HG03520 (cell line): ENCODE data around the gene LRP1.

Source experiments
- ATAC-seq: cut with Tn5 transposase; IDR thresholded peaks from one replicate; pipeline ENCODE4 v1.9.1; 2021; ENCODE audit warnings: mild to moderate bottlenecking, moderate library complexity; ENCODE audit not compliant: unreplicated experiment

The LRP1 gene

GRCh38 chr12:57133013-57133569 is 4.8 kb downstream of the LRP1 start:
- no peak for ATAC-seq

- ATAC-seq, result no peak
These were observed 5.6 kb downstream of the LRP1 start for GRCh38 chr12:57133916-57134315.

GRCh38 chr12:57134949-57135348 is 6.7 kb downstream of the LRP1 start:
- ATAC-seq, result no peak

- ATAC-seq, result no peak
These were observed 7.4 kb downstream of the LRP1 start for GRCh38 chr12:57135527-57136326.

GRCh38 chr12:57138526-57139272 is 10.4 kb downstream of the LRP1 start:
- no peak for ATAC-seq

- no peak for ATAC-seq
These were observed 11.7 kb downstream of the LRP1 start for GRCh38 chr12:57139796-57140649.

GRCh38 chr12:57141249-57141648 is 13.0 kb downstream of the LRP1 start:
- no peak for ATAC-seq

GRCh38 chr12:57142121-57142520 is 13.8 kb downstream of the LRP1 start:
- ATAC-seq, result no peak

GRCh38 chr12:57142727-57143126 is 14.4 kb downstream of the LRP1 start:
- ATAC-seq, result no peak

GRCh38 chr12:57143454-57143853 is 15.2 kb downstream of the LRP1 start:
- ATAC-seq, result no peak

- ATAC-seq, result no peak
These were observed 17.3 kb downstream of the LRP1 start for GRCh38 chr12:57145460-57146059.

- ATAC-seq, result no peak
These were observed 17.8 kb downstream of the LRP1 start for GRCh38 chr12:57146092-57146491.

- no peak for ATAC-seq
These were observed 19.0 kb downstream of the LRP1 start, which contains the start of gene LRP1-AS for GRCh38 chr12:57146961-57147944. LRP1-AS (minus strand) TSS chr12:57147619.

GRCh38 chr12:57148469-57149244 is 20.4 kb downstream of the LRP1 start:
- ATAC-seq, result no peak

- no peak for ATAC-seq
These were observed 21.1 kb downstream of the LRP1 start for GRCh38 chr12:57149245-57149900.

- ATAC-seq, result no peak
These were observed 22.2 kb downstream of the LRP1 start for GRCh38 chr12:57150400-57151000.

- no peak for ATAC-seq
These were observed 23.7 kb downstream of the LRP1 start for GRCh38 chr12:57151741-57152630.
